Endothelial cell (in vitro differentiated cells): ENCODE measurements around the gene PPP4R2. TPM values are rescaled to one million over a fixed set of nuclear protein-coding genes. Genes with fewer than 3 reads are reported as not detected.

ENCODE experiments used
- DNase-seq: peaks from one replicate; pipeline ENCODE4 v3.0.0; 2021; ENCODE audit warnings: low spot score
- H3K27ac Mint-ChIP-seq: one replicate; pipeline ENCODE4 v1.8.0; 2021; ENCODE audit warnings: mixed read lengths, inconsistent platforms; ENCODE audit not compliant: unreplicated experiment
- H3K27me3 Mint-ChIP-seq: one replicate; pipeline ENCODE4 v1.8.0; 2021; ENCODE audit warnings: mild to moderate bottlenecking, moderate library complexity, mixed read lengths, inconsistent platforms; ENCODE audit not compliant: unreplicated experiment
- H3K36me3 Mint-ChIP-seq: one replicate; pipeline ENCODE4 v1.8.0; 2021; ENCODE audit warnings: mild to moderate bottlenecking, low read depth, mixed read lengths, inconsistent platforms; ENCODE audit not compliant: unreplicated experiment
- H3K4me1 Mint-ChIP-seq: one replicate; pipeline ENCODE4 v1.8.0; 2021; ENCODE audit warnings: mild to moderate bottlenecking, mixed read lengths, inconsistent platforms; ENCODE audit not compliant: unreplicated experiment
- H3K4me3 Mint-ChIP-seq: one replicate; pipeline ENCODE4 v1.8.0; 2021; ENCODE audit warnings: mild to moderate bottlenecking, mixed read lengths, inconsistent platforms; ENCODE audit not compliant: unreplicated experiment
- H3K9me3 Mint-ChIP-seq: one replicate; pipeline ENCODE4 v1.8.0; 2021; ENCODE audit warnings: mixed read lengths, inconsistent platforms; ENCODE audit not compliant: unreplicated experiment
- CTCF ChIP-seq: fragments of 200-600 bp; sonication (generic); IDR thresholded peaks from one replicate; pipeline ENCODE4 v1.5.0; 2021; ENCODE audit warnings: antibody characterized with exemption; ENCODE audit not compliant: unreplicated experiment
- total RNA-seq: library from RNA; stranded (reverse); fragmentation: NEBNext Ultra II Directional; extraction: Animal tissue kit (Norgen Biotek cat#: 25700); gene quantifications from one replicate; pipeline ENCODE4 v1.2.1, GENCODE V29; 2021; ENCODE audit not compliant: unreplicated experiment

The PPP4R2 gene
- total RNA-seq, 1 donor from 2014 or later, result 100.0 TPM

GRCh38 chr3:72969766-72970165, 26.8 kb upstream of the PPP4R2 start:
- Mint-ChIP-seq H3K4me3 (no peak overlapping the region), H3K9me3 (no peaks in the 10 kb centered on the region), H3K36me3 (no peaks in the 10 kb centered on the region), H3K4me1 (peaks cover 4% of the 10 kb centered on the region), H3K27me3 (no peaks in the 10 kb centered on the region), H3K27ac (no peak overlapping the region)
- DNase-seq, result no peak
- TF ChIP-seq CTCF, result no peak

GRCh38 chr3:72970942-72971341, 25.7 kb upstream of the PPP4R2 start:
- Mint-ChIP-seq H3K36me3 (no peaks in the 10 kb centered on the region), H3K4me1 (peaks cover 4% of the 10 kb centered on the region), H3K27ac (no peak overlapping the region), H3K27me3 (no peaks in the 10 kb centered on the region), H3K4me3 (no peak overlapping the region), H3K9me3 (no peaks in the 10 kb centered on the region)
- DNase-seq, result no peak
- no peak for TF ChIP-seq CTCF

GRCh38 chr3:72972706-72973030, 23.9 kb upstream of the PPP4R2 start:
- Mint-ChIP-seq H3K27ac (no peak overlapping the region), H3K4me1 (peaks cover 4% of the 10 kb centered on the region), H3K27me3 (no peaks in the 10 kb centered on the region), H3K4me3 (no peak overlapping the region), H3K36me3 (no peaks in the 10 kb centered on the region), H3K9me3 (no peaks in the 10 kb centered on the region)
- TF ChIP-seq CTCF, result no peak
- DNase-seq, result no peak

- H3K4me1 Mint-ChIP-seq, result peaks cover 4% of the 10 kb centered on the region
- no peak overlapping the region for H3K27ac Mint-ChIP-seq
- no peaks in the 10 kb centered on the region for H3K36me3 Mint-ChIP-seq
- H3K4me3 Mint-ChIP-seq, result no peak overlapping the region
- no peaks in the 10 kb centered on the region for H3K9me3 Mint-ChIP-seq
- DNase-seq, result no peak
- H3K27me3 Mint-ChIP-seq, result no peaks in the 10 kb centered on the region
- no peak for TF ChIP-seq CTCF
These were observed 23.4 kb upstream of the PPP4R2 start for GRCh38 chr3:72973031-72973723.

GRCh38 chr3:72973786-72974185, 22.8 kb upstream of the PPP4R2 start:
- H3K27me3 Mint-ChIP-seq, result no peaks in the 10 kb centered on the region
- no peaks in the 10 kb centered on the region for H3K36me3 Mint-ChIP-seq
- no peak overlapping the region for H3K27ac Mint-ChIP-seq
- H3K4me3 Mint-ChIP-seq, result no peak overlapping the region
- H3K4me1 Mint-ChIP-seq, result peaks cover 4% of the 10 kb centered on the region
- TF ChIP-seq CTCF, result no peak
- DNase-seq, result no peak
- H3K9me3 Mint-ChIP-seq, result no peaks in the 10 kb centered on the region
